ENCODE measurements around the gene WDR62.

- TF ChIP-seq CTCF (IDR thresholded peaks at IDR 0.05) (no peak), POLR2AphosphoS5 (IDR thresholded peaks at IDR 0.05) (no peak), EP300 (IDR thresholded peaks at IDR 0.05) (no peak), POLR2A (IDR thresholded peaks at IDR 0.05) (no peak)
Measured at GRCh38 chr19:36110487-36111199, 55.9 kb downstream of the WDR62 start, which contains the start of gene OVOL3.
